NCI-H146 treated with DMSO at 0.1 percent for 48 hours (cell line): ENCODE results near the gene CCL26.

Source experiments
- DNase-seq: peaks from one replicate; lab custom pipeline; 2025; ENCODE audit not compliant: unreplicated experiment; lab: John Stamatoyannopoulos, UW

Gene CCL26

DNA sequence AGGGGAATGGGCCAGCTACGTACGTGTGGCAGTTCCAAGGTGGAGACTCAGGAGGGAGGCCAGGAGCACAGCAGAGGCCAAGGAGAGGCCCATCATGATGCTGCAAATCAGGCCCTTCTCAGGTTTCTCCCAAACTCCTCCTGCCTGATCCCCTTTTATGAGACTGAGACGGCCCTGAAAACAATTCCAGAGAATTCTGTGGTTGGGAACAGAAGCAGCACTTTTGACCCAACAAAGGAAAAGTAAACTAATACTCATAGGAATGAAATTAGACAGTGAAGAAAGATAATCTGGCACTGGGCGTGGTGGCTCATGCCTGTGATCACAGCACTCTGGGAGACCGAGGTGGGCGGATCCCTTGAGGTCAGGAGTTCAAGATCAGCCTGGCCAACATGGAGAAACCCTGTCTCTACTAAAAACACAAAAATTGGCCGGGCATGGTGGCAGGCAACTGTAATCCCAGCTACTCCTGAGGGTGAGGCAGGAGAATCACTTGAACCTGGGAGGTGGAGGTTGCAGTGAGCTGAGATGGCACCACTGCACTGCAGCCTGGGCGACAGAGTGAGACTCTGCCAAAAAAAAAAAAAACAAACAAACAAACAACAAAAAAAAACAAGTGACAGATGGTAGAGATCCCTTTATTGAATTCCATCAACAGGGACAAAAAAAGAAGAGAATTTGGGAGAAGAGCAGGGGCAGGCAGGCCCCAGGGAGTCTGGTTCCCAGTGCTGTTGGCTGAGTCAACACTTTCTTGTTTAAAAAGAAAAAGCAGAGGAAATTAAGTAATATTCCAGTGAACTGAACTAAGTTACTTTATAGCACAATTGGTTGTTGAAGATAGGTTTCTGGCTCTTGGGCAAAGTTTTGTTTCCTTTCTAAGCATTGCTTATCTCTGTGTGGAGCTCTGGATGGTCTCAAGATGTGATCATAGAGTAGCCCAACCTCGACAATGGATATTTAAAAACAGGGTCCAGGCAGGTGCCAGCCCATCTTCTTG, at the start of gene CCL26:
Gene CCL26, minus strand, starts transcription at position 131 of the 997 bp plus-strand sequence. Its CDS starts 35 bp downstream, at position 96.
- no peak for DNase-seq

DNA sequence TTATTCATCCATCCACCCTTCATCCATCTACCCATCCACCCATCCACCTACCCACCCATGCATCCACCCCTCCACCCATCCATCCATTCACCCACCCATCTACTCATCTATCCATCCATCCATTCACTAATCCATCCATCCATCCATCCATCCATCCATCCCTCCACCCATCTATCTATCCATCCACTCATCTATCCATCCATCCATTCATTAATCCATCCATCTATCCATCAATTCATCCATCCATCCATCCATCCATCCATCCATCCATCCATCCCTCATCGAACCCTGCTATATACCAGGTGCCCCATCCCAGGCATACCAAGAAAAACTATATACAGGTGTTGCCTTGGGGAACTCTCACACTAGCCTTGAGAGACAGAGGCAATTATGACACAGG, 48.7 kb upstream of the CCL26 start:
- DNase-seq = no peak

GRCh38 chr7:75819711-75820110, 47.7 kb upstream of the CCL26 start:
- no peak for DNase-seq

DNA sequence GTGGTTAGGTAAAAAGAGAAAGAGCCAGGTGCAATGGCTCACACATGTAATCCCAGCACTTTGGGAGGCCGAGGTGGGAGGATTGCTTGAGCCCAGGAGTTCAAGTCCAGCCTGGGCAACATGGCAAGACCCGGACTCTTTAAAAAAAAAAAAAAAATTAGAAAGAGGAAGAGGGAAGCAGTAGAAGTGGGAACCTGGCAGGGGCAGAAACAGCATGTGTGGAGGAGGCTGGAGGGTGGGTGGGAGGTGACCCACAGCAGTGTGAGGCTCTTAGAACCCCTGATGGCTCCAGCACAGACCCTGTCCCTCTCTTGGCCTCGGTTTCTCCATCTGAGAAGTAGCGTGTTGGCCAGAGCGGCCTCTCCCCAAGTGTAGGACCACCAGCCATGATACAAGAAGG, 46.5 kb upstream of the CCL26 start:
- no peak for DNase-seq

DNA sequence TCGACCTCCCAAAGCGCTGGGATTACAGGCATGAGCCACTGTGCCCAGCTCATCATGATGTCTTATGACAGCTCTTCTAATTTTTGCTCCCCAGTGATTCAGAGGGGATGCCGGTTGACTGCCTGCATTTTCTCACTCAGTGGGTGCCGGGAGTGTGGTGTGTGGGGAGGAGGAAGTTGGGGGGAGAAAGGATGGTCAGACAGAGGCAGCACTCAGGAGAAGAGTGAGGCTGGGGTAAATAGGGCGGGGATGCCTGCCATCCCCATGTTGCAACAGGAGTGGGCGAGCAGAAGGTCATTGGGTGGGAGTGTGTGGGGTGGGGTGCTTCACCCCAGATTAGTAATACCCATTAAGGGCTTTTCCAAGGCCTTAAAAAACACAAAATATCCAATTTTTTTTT, 45.1 kb upstream of the CCL26 start:
- no peak for DNase-seq

GRCh38 chr7:75815418-75816064, 43.5 kb upstream of the CCL26 start:
- no peak for DNase-seq

GRCh38 chr7:75814407-75814947, 42.5 kb upstream of the CCL26 start:
- no peak for DNase-seq

DNA sequence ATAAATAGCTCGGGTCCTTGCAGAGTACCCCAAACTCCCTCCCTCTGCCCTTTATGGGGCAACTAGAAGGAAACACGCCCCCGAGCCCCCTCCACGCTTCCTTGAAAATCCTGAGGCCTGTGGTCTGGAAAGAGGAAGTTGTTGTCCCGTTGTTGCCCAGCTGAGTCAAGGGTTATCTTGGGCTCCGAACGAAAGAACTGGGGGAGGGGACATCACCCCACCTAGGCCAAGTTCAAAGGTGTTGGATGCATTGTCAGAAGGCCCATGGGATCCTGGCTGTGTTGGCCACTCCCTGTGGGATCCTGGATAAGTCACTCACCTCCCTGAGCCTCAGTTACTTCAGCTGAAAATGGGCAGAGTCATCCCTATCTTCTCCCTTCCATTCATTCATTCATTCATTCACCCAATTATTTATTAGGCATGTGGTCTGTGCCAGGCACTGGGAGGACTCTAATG, 41.8 kb upstream of the CCL26 start, which contains the start of gene CCL24:
Gene CCL24, minus strand, starts transcription at position 26 of the 456 bp plus-strand sequence. CDS start 91 bp downstream, outside the sequence.
- no peak for DNase-seq

DNA sequence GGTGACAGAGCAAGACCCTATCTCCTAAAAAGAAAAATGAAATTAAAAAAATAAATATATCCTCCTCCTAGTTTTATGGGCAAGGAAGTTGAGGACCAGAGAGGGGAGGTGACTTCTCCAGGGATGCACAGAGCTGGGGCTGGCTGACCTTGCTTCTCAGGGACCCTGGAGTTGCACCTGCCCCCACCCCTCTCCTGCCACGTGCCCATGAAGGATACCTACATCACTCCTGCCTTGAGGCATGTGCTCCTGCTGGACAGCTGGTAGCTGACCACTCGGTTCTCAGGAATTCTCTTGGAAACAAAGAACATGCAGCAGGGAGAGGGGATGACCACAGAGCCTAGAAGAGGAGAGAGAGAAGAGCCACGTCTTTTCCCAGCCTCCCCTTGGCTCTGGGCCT, 41.1 kb upstream of the CCL26 start:
- no peak for DNase-seq

GRCh38 chr7:75811894-75812678, 40.1 kb upstream of the CCL26 start:
- DNase-seq = no peak

DNA sequence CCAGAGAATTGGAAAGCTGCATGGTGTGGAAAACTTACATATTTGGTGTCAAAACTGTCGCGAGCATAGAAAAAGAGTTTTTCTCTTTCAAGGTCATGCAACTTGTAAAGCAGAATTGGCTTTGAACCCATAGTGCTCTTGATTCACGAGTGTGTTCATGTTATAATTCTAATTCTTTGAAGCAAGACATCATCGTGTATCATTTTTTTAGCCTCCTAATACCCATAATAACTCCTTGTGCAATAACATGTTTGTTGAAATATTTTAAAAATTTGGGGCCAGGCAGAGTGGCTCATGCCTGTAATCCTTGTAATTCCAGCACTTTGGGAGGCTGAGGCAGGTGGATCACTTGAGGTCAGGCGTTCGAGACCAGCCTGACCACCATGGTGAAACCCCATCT, 37.4 kb upstream of the CCL26 start:
- DNase-seq = no peak

GRCh38 chr7:75808106-75808505, 36.1 kb upstream of the CCL26 start:
- DNase-seq = no peak

DNA sequence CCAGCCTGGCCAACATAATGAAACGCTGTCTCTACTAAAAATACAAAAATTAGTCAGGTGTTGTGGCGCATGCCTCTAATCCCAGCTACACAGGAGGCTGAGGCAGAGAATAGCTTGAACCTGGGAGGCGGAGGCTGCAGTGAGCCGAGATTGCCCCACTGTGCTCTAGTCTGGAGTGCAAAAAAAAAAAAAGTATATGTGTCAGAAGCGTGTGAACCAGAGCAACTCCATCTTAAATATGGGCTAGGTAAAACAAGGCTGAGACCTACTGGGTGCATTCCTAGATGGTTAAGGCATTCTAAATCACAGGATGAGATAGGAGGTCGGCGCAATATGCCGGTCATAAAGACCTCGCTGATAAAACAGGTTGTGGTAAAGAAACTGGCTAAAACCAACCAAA, 35.4 kb upstream of the CCL26 start:
- DNase-seq = no peak

GRCh38 chr7:75806560-75807307, 34.7 kb upstream of the CCL26 start:
- DNase-seq = no peak

- no peak for DNase-seq
Observed at GRCh38 chr7:75804705-75805104, 32.7 kb upstream of the CCL26 start.

GRCh38 chr7:75804004-75804403, 32.0 kb upstream of the CCL26 start:
- DNase-seq = no peak

- DNase-seq = no peak
Observed at GRCh38 chr7:75802552-75802821, 30.5 kb upstream of the CCL26 start.

DNA sequence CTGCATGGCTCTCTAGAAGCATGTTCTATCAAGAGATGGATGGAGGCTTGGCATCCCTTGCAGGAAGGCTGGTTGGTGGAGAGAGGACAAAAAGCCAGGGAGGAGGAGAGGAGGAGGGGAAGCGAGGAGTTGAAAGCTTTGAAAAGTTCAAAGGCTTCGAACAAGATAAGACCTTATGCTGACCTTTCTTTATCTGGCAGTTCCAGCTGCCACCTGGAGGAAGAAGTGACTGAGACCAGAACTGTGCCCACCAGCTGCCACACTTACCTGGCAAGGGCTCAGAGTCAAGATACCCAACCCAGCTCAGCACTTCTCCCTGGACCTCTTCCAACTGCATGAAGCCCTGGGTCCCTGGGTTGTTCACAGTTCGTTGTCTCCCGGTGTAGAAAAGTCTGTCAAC, 26.8 kb upstream of the CCL26 start:
- no peak for DNase-seq

DNA sequence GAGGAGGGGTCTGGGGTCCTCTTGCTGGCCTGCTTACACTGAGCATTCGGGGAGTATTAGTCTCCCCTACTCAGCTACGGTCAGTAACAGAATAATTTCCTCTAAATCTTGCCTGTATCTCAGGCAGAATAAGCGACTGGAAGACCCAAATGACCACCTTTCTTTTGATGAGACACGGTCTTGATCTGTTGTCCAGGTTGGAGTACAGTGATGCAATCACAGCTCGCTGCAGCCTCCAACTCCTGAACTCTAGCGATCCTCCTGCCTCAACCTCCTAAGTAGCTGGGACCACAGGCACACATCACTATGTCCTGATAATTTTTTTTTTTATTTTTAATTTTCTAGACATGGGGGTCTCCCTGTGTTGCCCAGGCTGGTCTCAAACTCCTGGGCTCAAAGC, 24.4 kb upstream of the CCL26 start:
- DNase-seq = no peak

DNA sequence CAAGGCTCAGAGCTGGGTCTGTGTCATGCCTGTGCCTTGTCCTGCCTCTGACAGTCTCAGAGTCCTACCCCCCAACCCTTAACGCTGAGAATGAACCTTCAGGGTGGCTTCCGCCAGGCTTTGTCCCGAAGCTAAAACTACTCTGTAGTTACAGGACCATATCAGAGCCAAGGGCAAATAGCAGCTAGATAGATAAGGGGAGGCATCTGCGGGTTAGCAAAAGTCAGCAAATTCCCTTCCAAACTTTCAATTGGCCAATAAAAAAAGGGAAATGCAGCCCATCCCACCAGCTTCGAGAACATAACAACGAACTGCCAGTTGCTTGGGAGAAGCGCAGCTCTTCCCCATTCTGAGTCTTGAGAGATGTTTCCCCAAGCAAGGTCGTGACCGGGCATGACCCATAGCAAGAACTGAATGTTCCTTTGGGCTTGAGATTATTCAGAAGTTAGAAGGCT, 23.8 kb upstream of the CCL26 start:
- DNase-seq = no peak
